DOHH2 (cell line): ENCODE results near the gene COLEC11.

Experiments used
- CTCF ChIP-seq: fragments of 200-600 bp; sonication (generic); IDR thresholded peaks from one replicate; pipeline ENCODE4 v1.5.1; 2014; ENCODE audit warnings: antibody characterized with exemption, mild to moderate bottlenecking, low read depth, low read length; ENCODE audit not compliant: poor library complexity, severe bottlenecking
- EZH2phosphoT487 ChIP-seq: fragments of 200-600 bp; sonication (generic); IDR thresholded peaks from 2 replicates; pipeline ENCODE4 v1.6.1; 2017; ENCODE audit warnings: borderline replicate concordance, mild to moderate bottlenecking, antibody characterized with exemption, low read length, moderate library complexity, mixed read lengths

DNA sequence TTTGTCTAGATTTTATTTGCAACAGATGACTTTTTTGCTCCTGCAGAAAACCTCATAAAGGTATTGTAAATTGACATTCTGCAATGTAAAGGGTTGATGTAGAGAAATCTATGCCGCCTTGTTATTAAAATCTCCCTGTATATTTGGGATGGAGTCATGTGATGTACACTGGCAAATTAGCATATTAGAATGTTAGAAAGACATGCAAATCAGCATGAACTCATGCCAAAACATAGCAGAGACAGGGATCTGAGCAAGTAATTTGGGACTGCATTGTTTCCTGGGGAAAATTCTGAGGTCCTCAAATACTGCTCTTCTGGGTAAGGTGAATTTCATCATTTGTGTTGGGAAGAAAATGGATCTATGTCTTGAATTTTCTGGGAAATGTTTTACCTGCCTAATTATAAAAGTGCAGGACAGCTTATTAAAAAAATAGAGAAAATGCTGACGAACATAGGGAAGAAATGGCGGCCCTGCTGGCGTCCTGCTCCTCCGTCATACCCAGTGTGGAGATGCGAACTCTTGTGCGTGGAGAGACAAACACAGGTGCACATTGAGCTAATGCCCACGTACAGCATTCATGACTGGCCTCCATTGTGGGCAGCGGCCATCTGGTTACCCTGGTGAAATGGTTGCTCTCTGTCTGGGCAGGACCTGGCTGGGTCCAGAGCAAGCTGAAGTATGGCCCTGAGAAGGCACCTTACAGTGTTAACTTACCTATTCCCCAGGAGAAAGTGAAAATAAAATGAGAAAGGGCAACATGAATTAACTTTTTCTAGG lies 79.3 kb downstream of the COLEC11 start:
- TF ChIP-seq CTCF (no peak), EZH2phosphoT487 (no peak)
